Measurements from ENCODE around the gene RBM20.
"Not testable (repeated sequence)": the region's sequence is repeated elsewhere in the genome, so short reads cannot be mapped to it uniquely, and the experiment has no call there.

The RBM20 gene

GRCh38 chr10:110649347-110650264 lies 5.5 kb downstream of the RBM20 start:
- DNase-seq, result no peak

DNA sequence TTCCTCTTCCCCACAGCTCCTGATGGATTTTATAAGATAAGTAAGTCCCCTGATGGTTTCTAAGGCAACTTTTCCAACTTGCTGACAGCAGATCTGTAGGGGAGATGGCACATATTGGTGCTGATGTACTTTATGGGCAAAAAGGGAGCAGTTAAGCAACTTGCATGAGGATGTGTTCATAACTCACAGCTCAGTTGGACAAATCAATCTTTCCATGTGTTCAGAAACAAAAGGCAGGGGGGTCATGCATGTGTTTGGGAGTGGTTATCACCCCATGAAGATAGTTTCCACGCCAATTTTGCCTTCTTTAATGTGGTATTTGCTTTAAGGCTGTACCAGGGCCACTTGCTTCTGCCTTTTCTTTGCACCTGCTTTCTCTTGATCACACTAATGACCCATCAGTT lies 6.1 kb downstream of the RBM20 start:
- no peak for DNase-seq

DNA sequence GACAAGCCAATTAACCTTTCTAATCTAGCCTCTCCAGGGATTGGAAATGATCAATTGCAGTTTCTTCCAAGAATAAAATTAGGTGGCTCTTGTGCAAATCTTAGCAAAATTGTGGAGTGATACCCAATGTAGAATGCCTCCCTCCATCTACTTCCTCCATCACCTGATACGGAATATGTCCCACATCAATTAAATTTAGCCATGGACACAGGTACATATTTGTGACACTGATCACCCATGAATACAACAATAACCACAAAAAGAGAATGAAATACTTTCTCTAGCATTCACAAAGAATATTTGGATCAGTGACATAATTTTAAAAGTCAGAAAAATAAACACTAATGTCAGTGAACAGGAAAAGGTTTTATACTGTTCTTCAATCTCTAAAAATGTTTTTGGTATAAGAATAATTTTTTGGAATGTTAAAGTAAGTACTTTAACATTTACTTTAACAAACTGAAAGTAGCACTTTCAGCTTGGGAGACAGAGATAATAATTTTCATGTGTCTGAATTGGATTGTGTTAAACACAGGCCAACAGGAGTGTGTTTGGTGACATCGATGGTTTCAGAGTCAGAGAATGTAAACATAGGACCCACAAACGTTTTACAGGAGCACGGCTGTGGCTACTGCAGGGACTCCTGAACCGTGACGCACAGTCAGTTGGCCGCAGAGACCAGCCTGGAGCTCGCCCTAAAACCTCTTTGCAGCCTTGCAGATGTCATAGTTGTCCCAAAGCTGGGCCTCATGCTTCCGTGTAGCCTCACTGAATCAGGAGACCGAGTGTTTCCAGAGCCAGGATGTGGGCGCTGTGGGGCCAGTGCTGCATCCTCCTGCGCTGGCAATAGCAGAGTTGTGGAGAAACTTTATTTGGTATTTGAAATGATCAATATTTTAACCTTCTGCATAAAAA lies 7.2 kb downstream of the RBM20 start:
- DNase-seq, result no peak

DNA sequence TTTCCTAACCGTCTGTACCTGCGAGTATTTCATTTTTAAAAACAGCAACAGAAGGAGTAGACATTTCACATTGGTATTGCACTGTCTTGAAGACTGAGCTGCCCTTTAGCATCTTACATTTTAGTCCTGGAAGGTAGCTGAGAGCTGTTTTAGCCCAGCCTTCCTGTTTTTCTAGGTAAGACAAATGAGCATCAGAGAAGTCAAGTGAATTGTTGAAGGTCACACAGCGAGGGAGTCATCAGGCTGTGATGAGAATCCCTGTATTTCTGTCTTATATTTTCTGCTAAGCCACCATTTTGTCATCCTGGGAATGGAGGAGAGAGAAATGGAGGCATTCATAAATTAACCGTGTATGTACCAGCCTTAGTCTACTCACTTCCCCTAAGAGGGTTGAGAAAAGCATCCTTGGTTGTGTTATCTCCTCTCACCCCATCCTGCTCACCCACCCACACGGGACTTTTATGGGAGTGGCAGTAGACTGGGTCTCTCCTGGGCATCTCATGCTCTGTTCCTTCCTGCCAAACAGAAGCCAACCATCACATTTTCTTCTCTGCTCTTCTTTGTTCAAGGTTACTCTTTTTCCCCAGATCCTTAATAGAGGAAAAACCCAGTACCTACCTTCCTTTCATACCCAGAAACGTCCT lies 8.5 kb downstream of the RBM20 start:
- no peak for DNase-seq

- no peak for DNase-seq
These were observed 11.2 kb downstream of the RBM20 start for GRCh38 chr10:110655320-110655719.

GRCh38 chr10:110656612-110657011 lies 12.5 kb downstream of the RBM20 start:
- no peak for DNase-seq

GRCh38 chr10:110657973-110658691 lies 14.0 kb downstream of the RBM20 start:
- DNase-seq, result no peak

GRCh38 chr10:110659558-110659957 lies 15.4 kb downstream of the RBM20 start:
- no peak for DNase-seq

DNA sequence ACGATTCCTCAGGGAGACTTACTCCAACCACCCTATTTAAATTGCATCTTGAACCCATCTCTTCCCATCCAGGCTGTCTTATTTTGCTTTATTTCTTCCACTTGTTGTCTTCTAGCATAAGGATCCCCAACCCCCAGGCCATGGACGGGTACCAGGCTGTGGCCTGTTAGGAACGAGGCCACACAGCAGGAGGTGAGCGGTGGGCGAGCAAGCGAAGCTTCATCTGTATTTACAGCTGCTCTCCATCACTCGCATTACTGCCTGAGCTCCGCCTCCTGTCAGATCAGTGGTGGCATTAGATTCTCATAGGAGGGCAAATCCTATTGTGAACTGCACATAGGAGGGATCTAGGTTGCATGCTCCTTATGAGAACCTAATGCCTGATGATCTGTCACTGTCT lies 16.2 kb downstream of the RBM20 start:
- not testable (repeated sequence) for DNase-seq

- DNase-seq, result no peak
These were observed 17.2 kb downstream of the RBM20 start for GRCh38 chr10:110661292-110661691.

DNA sequence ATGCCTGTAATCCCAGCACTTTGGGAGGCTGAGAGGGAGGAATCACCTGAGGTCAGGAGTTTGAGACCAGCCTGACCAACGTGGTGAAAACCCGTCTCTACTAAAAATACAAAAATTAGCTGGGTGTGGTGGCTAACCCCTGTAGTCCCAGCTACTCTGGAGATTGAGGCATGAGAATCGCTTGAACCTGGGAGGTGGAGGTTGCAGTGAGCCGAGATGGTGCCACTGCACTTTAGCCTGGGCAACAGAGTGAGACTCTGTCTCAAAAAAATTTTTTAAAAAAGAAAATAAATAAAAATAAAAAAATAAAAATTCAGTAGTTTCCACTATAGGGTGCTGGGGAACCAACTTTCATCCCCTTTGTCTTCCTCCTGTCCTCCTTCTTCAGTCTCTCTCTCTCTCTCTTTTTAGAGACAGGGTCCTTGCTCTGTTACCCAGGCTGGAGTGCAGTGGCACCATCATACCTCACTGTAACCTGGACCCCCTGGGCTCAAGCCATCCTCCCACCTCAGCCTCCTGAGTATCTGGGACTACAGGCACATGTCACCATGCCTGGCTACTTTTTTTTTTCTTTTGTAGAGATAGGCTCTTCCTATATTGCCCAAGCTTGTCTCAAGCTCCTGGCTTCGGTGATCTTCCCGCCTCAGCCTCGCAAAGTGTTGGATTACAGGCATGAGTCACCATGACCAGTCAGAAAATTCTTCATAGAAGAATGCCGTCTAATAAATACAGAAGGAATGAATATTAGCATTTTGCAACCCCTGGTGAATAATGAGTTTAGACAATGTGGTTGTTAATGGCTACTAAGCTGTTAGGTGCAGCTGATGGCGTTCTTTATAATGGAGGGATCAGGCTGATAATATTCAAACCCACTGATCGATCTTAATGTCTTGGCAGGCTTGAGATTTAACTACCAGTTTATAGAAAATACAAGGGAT lies 20.6 kb downstream of the RBM20 start:
- DNase-seq, result no peak

GRCh38 chr10:110666259-110666658 lies 22.1 kb downstream of the RBM20 start:
- DNase-seq, result not testable (repeated sequence)

GRCh38 chr10:110666673-110667072 lies 22.5 kb downstream of the RBM20 start:
- no peak for DNase-seq

GRCh38 chr10:110667620-110668343 lies 23.6 kb downstream of the RBM20 start:
- DNase-seq, result no peak

- no peak for DNase-seq
These were observed 24.3 kb downstream of the RBM20 start for GRCh38 chr10:110668443-110668842.

DNA sequence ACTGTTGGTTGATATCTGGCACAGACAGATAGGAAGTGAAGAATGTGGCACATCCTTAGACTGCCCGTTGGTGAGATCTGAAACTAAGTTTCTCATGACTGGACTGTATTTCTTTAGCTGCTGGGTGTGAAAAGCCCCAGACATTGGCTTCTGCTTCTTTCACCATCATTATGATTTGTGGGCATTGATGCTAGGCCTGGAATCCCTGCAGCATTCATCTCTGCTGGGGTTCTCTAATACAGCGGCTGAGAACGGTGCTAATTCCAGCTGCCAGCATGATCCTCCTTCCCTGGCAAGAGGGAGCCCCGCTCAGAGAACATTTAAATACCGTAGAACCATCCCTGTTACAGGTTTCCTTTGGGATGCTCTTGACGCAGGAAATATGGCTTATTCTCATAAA lies 26.2 kb downstream of the RBM20 start:
- DNase-seq, result no peak

DNA sequence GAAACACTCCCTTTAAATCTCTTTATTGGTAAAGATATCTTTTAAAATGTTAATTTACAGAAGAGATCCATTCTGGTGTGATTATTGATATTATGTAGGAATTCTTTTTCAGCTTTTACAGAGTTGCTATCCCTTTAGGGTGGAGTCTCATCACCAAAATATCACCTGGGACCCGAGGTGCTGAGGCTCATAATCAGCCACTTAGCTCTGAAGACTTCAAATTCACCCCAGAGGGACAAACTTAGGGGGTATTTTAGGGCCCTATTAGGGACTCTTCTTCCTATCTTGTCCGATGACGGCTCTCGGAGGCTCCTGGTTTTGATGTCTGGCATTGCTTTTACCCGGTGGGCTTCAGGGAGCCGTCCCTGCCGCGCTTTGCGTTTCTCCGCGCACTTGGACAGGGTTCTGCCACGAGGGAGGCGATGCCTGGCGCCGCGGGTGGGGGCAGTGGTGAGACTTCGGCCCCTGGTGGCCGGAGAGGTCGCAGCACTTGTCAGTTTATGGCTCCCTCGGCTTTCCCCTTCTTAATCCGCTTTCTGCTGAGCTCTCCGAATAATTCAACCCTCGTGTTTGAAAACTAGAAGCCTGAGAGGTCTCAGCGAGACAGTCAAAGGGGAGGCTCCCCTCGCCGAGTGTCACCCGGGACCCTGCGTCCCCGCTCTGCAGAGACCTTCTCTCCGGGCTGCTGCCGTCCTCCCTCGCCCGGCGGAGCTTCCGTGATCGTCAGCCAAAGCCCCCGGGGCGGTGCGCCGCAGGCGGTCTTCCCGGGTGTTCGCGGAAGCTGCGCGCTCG lies 27.8 kb downstream of the RBM20 start:
- peak; percentile 24 for DNase-seq

- no peak for DNase-seq
These were observed 28.4 kb downstream of the RBM20 start for GRCh38 chr10:110672580-110672919.

GRCh38 chr10:110676016-110676415 lies 31.9 kb downstream of the RBM20 start:
- DNase-seq, result no peak
